ENCODE measurements around the gene SARS1. TPM values are rescaled to one million over a fixed set of nuclear protein-coding genes. Genes with fewer than 3 reads are reported as not detected.

SARS1 gene
- total and polyA plus RNA-seq, 2 of the 13 experiments (the other 11 are each of a cell fraction or from before 2014, with no cell fraction given) = 103 to 134 TPM

DNA sequence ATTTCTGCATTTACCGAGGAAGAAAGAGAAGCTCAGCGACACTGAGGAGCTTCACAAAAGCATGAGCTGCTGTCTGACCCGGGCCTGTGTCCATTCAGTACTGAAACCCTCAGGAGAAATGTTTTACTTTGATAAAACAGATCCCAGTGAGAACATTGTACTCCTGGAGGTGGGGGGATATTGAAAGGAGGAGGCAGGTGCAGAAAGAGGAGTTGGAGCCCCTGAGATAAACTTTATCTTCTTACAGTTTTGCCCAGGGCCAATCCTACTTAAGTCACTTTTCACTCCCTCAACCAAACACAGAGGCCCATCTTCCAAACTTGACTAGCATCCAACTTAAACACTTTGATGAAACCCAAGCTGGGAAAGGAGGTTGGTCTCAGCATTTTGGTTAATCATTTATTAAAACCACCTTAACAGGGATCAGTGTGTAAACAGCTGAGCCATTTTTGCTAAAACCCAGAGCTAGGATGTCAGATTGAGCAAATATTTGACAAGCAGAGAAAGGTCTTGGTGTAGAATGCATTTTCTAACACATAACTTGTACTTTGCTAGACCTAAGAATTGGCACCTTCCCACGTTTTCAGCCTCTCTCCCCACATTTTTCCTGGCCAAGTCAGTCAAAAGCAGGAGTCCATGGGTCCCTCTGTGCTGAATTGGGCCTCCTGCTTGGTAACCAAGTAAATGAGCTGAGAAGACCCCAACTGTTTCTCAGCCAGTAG, 32.5 kb upstream of the SARS1 start (continued):
- TF ChIP-seq, protein P1, sequence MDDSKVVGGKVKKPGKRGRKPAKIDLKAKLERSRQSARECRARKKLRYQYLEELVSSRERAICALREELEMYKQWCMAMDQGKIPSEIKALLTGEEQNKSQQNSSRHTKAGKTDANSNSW (CRISPR knock-in tag; IDR thresholded peaks at IDR 0.05; ENCODE audit: borderline replicate concordance) = no peak
- no peak for TF ChIP-seq ZSCAN29 (CRISPR knock-in tag; conservative IDR thresholded peaks at IDR 0.05)
- peak; percentile 89 for TF ChIP-seq LCORL (IDR thresholded peaks at IDR 0.05)
- TF ChIP-seq LCORL (CRISPR knock-in tag; IDR thresholded peaks at IDR 0.05) = peak; percentile 96
- TF ChIP-seq FOXP4 (CRISPR knock-in tag; IDR thresholded peaks at IDR 0.05) = peak; percentile 91
- TF ChIP-seq ZNF879 (CRISPR knock-in tag; IDR thresholded peaks at IDR 0.05) = no peak
- peak; percentile 55; the same call in 1 of the 2 replicates for TF ChIP-seq HDAC1 (CRISPR knock-in tag; IDR thresholded peaks at IDR 0.05)
- no peak for TF ChIP-seq ZNF253 (CRISPR knock-in tag; IDR thresholded peaks at IDR 0.05; ENCODE audit: borderline replicate concordance)
- TF ChIP-seq FOXA1 (IDR thresholded peaks at IDR 0.05) = peak; percentile 78
- TF ChIP-seq FOXA1 (CRISPR knock-in tag; IDR thresholded peaks at IDR 0.05) = peak; percentile 93
- 0 out of 2 replicates have a peak, but pooled peaks have one; percentile 41 for TF ChIP-seq ZNF629 (CRISPR knock-in tag; conservative IDR thresholded peaks at IDR 0.05)
- no peak for TF ChIP-seq TMF1 (CRISPR knock-in tag; IDR thresholded peaks at IDR 0.05; ENCODE audit: low read depth)
- peak; percentile 57; the same call in 1 of the 2 replicates for TF ChIP-seq ARID4A (CRISPR knock-in tag; IDR thresholded peaks at IDR 0.05; ENCODE audit: borderline replicate concordance)
- TF ChIP-seq ZNF746 (CRISPR knock-in tag; IDR thresholded peaks at IDR 0.05) = no peak
- TF ChIP-seq MED1 (CRISPR knock-in tag; IDR thresholded peaks at IDR 0.05) = peak; percentile 66
- no peak for TF ChIP-seq ZNF780A (CRISPR knock-in tag; IDR thresholded peaks at IDR 0.05)
- no peak for TF ChIP-seq NFE2L2 (IDR thresholded peaks at IDR 0.05; ENCODE audit: low read length)
- no peak for TF ChIP-seq SMYD3 (CRISPR knock-in tag; IDR thresholded peaks at IDR 0.05)
- TF ChIP-seq CEBPB (IDR thresholded peaks at IDR 0.05; ENCODE audit: borderline replicate concordance, low read depth, low read length) = 0 out of 2 replicates have a peak, but pooled peaks have one; percentile 13
- no peak for TF ChIP-seq ZNF207 (IDR thresholded peaks at IDR 0.05; ENCODE audit: borderline replicate concordance)

Data from HepG2 (cell line).